Urinary bladder (tissue), 4 donors: ENCODE results near the gene DCAF5. TPM values are rescaled to one million over a fixed set of nuclear protein-coding genes. Genes with fewer than 3 reads are reported as not detected.
"Not testable (repeated sequence)": the region's sequence is repeated elsewhere in the genome, so short reads cannot be mapped to it uniquely, and the experiment has no call there.

ENCODE experiments used
- DNase-seq: peaks from one replicate; pipeline ENCODE4 v3.0.0-alpha.2; 2015; ENCODE audit errors: extremely low spot score
- H3K27ac ChIP-seq: one replicate; pipeline ENCODE4 v1.5.1; 2013; ENCODE audit warnings: low read depth, mild to moderate bottlenecking, moderate library complexity
- H3K36me3 ChIP-seq: one replicate; pipeline ENCODE4 v1.6.1; 2013; ENCODE audit warnings: mild to moderate bottlenecking, moderate library complexity; ENCODE audit not compliant: insufficient read depth
- H3K4me1 ChIP-seq: one replicate; pipeline ENCODE4 v1.6.1; 2013; ENCODE audit warnings: mild to moderate bottlenecking, moderate library complexity; ENCODE audit not compliant: insufficient read depth
- H3K4me3 ChIP-seq: one replicate; pipeline ENCODE4 v1.5.1; 2013; ENCODE audit warnings: low read depth, low read length
- WGBS: extraction: QIAGEN DNeasy Blood & Tissue Kit; methylation state at CpG from one replicate; pipeline ENCODE4 v1.1.7; 2013; 5-methylcytosine and 5-hydroxymethylcytosine counted together
- polyA plus RNA-seq: library from polyadenylated mRNA; stranded (reverse); fragments of 200-250 nt; gene quantifications from one replicate; pipeline ENCODE4 v1.2.3, GENCODE V29; 2013
- total RNA-seq: library from RNA; depleted of rRNA; stranded (reverse); fragments of >200 nt; gene quantifications from one replicate; pipeline ENCODE4 v1.2.3, GENCODE V29; 2014
- donor health status: healthy with polysubstance abuse.
- donor health status: healthy.

Gene DCAF5
- total RNA-seq (28.8 TPM), polyA plus RNA-seq (35.5 TPM)

DNA sequence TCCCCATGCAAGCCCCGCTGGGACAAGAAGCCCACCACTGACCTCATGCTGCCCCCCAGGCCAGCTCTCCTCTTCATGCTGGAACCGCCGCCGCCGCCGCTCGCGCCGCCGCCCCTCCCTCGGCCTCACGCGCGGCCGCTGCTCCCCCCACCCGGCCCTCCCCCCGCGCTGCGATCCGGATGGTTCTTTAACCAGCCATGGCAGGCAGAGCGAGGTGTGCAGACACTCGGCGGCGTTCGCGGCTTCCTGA, at the start of gene DCAF5:
Gene DCAF5, minus strand, starts transcription at position 218 of the 250 bp plus-strand sequence. Its CDS starts 141 bp downstream, at position 77.
- peak within 1 kb of the TSS; percentile 98 for H3K4me3 ChIP-seq
- no peaks in the 10 kb centered on the region for H3K4me1 ChIP-seq
- H3K27ac ChIP-seq, result peak within 1 kb of the TSS; percentile 100
- peak; percentile 84 for DNase-seq
- under 1% methylated on average over 26 of the region's 26 CpGs for WGBS
- no peaks in the 10 kb centered on the region for H3K36me3 ChIP-seq

- Histone ChIP-seq H3K36me3 (no peaks in the 10 kb centered on the region), H3K4me3 (no peak overlapping the region), H3K4me1 (no peaks in the 10 kb centered on the region), H3K27ac (no peak overlapping the region)
- 90% methylated on average over 10 of the region's 10 CpGs for WGBS
- DNase-seq, result no peak
Measured at GRCh38 chr14:69199786-69200185, 46.9 kb upstream of the DCAF5 start.

DNA sequence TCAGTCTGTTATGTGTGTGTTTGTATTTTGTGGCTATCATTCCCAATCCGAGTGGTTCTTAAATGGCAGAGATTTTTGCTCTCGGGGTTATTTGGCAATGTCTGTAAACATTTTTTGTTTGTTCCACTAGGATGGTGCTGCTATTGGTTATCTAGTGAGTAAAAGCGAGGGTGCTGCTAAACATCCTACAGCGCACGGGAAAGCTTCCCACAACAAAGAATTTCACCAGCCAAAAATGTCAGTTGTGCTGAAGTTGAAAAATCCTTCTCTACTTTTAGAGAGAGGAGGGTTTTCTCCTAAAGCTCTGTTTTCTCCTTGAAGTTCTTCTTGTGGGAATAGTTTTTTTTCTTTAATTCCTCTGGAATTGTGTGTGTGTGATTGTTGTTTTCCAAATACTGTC, 40.8 kb upstream of the DCAF5 start:
- Histone ChIP-seq H3K4me1 (no peaks in the 10 kb centered on the region), H3K27ac (no peak overlapping the region), H3K36me3 (no peaks in the 10 kb centered on the region), H3K4me3 (no peak overlapping the region)
- DNase-seq, result no peak
- WGBS, result 86% methylated on average over 5 of the region's 5 CpGs

DNA sequence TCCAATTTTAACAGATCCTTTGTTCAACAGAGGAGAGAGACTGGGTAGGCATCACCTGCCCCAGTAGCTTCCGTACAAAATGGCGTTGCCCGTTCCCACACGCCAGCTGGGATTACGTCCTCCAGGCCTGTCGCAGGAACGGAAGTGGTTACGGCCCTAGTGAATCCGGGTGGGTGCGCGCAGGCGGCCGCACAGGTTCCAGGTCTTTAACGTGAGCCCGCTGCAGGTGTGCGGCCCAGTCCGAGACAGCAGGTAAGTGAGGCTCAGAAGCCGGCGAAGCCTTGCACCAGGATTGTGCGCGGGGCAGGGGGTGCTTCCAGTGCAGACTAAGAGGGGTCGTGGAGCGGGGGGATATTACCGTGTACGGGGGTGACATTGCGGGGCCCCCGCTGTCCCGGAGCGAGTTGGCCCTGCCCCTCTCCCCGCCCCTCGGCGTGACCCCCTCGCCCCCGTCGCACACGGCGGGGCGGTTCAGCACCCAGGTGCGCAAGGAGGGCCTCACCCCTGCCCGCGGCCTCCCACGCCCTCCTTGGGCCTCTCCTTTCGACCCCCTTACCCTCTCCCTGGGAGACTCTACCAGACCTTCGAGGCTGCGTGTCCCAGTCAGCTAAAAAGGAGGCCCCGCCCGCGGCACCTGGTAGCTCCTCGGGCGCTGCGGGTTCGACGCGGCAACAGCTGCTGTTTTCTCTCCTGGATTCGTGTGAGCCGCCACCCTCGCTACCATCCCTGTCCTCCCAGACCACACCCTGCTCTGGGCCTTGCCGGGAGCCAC, 38.6 kb upstream of the DCAF5 start, which contains the start of gene EXD2:
Gene EXD2, plus strand, starts transcription at position 159 of the 772 bp plus-strand sequence. CDS start 17,973 bp downstream, outside the sequence.
- H3K36me3 ChIP-seq, result no peaks in the 10 kb centered on the region
- under 1% methylated on average over 58 of the region's 58 CpGs for WGBS
- no peaks in the 10 kb centered on the region for H3K4me1 ChIP-seq
- H3K27ac ChIP-seq, result peak within 1 kb of the TSS; percentile 75
- peak; percentile 84 for DNase-seq
- H3K4me3 ChIP-seq, result peak within 1 kb of the TSS; percentile 90

DNA sequence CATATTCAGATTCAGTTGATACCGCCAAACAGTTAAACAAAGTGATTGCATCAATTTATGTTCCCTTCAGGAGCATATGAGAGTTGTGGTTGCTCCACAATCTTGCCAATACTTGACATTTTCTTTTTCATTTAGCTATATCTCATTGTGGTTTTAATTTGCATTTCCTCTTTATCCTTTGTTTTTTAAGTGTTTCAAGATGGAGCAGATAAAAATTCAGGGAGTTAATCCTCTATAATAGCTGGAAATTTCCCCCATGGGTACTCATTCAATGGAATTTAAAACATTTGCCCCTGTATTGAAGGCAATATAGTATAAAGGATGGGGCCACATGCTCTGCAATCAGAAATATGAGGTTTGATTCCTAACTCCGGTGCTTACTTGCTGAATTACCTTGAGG, 37.3 kb upstream of the DCAF5 start:
- no peak overlapping the region for H3K27ac ChIP-seq
- H3K36me3 ChIP-seq, result no peaks in the 10 kb centered on the region
- no peaks in the 10 kb centered on the region for H3K4me1 ChIP-seq
- 91% methylated on average over 2 of the region's 2 CpGs for WGBS
- DNase-seq, result no peak
- H3K4me3 ChIP-seq, result no peak overlapping the region

DNA sequence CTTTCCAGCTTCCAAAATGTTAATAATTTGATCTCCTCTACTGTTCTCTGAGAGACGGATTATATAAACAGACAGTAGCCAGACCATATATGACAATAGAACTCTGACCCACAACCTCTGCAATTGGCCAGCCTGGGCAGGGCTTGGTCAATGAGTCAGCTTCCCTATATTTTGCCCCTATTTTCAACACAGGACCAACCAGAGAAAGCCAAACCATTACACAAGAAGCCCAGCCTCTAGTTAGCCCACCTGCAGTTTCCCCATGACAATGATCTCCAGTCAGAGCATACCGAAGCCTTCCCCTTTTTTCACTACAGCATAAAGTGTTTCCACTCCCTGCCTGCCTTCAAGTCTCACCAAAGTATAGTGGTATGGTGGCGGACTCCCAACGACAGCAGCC, 30.8 kb upstream of the DCAF5 start:
- H3K4me1 ChIP-seq, result no peaks in the 10 kb centered on the region
- 53% methylated on average over 4 of the region's 4 CpGs for WGBS
- H3K27ac ChIP-seq, result no peak overlapping the region
- H3K36me3 ChIP-seq, result no peaks in the 10 kb centered on the region
- DNase-seq, result no peak
- H3K4me3 ChIP-seq, result no peak overlapping the region

- not testable (repeated sequence) for H3K4me1 ChIP-seq, H3K27ac ChIP-seq, DNase-seq, H3K36me3 ChIP-seq, H3K4me3 ChIP-seq
- WGBS, result 98% methylated on average over 1 of the region's 1 CpG
Measured at GRCh38 chr14:69182580-69182979, 29.7 kb upstream of the DCAF5 start.

DNA sequence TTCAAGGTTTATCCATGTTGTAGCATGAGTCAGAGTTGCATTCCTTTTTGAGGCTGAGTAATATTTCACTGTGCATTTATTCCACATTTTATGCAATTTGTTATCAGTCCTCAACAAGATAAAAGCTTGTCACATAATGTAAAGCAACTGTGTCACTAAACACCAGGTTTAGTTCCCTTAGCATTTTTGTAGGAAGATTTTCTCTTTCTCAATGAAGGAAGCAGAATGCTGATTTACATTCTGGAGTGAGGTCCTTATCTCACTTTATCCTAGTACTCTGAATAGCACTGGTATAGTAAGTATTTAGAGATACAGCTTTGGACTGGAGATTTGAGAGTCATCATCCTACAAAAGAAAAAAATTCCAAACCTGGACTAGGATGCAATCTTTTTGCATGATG, 28.6 kb upstream of the DCAF5 start:
- no peak overlapping the region for H3K4me3 ChIP-seq
- no peaks in the 10 kb centered on the region for H3K4me1 ChIP-seq
- DNase-seq, result no peak
- no peaks in the 10 kb centered on the region for H3K36me3 ChIP-seq
- no peak overlapping the region for H3K27ac ChIP-seq

- no peak for DNase-seq
- Histone ChIP-seq H3K4me1 (no peaks in the 10 kb centered on the region), H3K27ac (no peak overlapping the region), H3K36me3 (no peaks in the 10 kb centered on the region), H3K4me3 (no peak overlapping the region)
Measured at GRCh38 chr14:69175130-69175529, 22.2 kb upstream of the DCAF5 start.

DNA sequence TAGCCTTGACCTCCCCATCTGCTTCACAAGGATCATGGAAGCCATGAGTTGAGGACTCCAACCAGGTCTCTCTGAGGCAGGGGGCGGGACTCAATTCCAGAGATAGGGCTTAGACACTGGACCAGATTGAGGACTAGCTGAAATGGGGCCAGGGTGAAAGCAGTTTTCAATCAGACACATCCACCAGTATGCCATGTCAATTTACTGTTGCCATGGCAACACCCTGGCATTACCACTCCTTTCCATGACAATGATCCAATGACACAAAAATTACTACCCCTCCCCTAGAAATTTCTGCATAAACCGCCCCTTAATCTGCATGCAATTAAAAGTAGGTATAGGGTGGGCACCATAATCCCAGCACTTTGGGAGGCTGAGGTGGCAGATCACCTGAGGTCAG, 18.6 kb upstream of the DCAF5 start:
- Histone ChIP-seq H3K4me3 (no peak overlapping the region), H3K27ac (no peak overlapping the region), H3K4me1 (no peaks in the 10 kb centered on the region), H3K36me3 (no peaks in the 10 kb centered on the region)
- no peak for DNase-seq
- 85% methylated on average over 2 of the region's 2 CpGs for WGBS

DNA sequence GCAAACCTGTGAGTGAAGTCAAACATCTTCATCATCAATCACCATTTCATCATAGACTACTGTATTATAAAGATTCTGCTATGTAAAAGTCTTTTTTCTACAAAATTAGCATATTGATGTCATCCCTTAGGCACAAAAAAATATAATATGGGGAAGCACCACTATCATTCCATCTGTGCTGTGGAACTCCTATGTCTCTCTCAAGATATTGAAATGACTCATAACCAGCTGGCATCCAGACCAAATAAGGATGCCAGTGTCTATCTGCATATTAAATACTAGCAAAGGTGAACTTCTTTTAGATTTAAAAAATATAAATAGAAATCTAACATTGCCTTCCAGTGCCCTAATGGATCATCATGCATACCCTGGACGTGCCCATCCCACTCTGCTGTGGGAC, 17.9 kb upstream of the DCAF5 start:
- 96% methylated on average over 1 of the region's 1 CpG for WGBS
- H3K36me3 ChIP-seq, result no peaks in the 10 kb centered on the region
- H3K27ac ChIP-seq, result no peak overlapping the region
- DNase-seq, result no peak
- no peaks in the 10 kb centered on the region for H3K4me1 ChIP-seq
- H3K4me3 ChIP-seq, result no peak overlapping the region

DNA sequence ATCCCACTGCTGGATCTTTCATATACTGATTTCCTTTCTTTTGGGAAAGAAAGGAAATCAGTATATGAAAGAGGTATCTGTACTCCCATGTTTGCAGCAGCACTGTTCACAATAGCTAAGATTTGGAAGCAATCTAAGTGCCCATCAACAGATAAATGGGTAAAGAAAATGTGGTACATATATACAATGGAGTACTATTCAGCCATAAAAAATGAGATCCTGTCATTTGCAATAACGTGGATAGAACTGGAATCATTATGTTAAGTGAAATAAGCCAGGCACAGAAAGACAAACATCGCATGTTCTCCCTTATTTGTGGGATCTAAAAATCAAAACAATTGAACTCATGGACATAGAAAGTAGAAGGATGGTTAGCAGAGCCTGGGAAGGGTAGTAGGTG, 12.9 kb upstream of the DCAF5 start:
- not testable (repeated sequence) for H3K4me3 ChIP-seq, H3K36me3 ChIP-seq, H3K4me1 ChIP-seq, DNase-seq, H3K27ac ChIP-seq
- WGBS, result 83% methylated on average over 2 of the region's 2 CpGs

DNA sequence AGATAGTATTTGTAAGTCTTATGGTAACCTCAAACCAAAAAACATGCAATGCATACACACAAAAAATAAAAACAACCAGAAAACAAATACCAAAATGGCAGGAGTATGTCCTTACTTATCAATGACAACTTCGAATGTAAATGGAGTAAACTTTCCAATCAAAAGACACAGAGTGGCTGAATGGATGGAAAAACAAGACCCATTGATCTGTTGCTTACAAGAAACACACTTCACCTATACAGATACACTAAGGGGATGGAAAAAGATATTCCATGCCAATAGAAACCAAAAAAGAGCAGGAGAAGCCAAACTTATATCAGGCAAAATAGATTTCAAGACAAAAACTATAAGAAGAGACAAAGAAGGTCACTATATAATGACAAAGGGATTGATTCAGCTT, 8.7 kb upstream of the DCAF5 start:
- H3K36me3 ChIP-seq, result no peaks in the 10 kb centered on the region
- WGBS, result 78% methylated on average over 1 of the region's 1 CpG
- no peak overlapping the region for H3K4me3 ChIP-seq
- H3K4me1 ChIP-seq, result no peaks in the 10 kb centered on the region
- H3K27ac ChIP-seq, result no peak overlapping the region
- DNase-seq, result no peak

- no peak for DNase-seq
- H3K36me3 ChIP-seq, result no peaks in the 10 kb centered on the region
- H3K27ac ChIP-seq, result no peak overlapping the region
- H3K4me1 ChIP-seq, result no peaks in the 10 kb centered on the region
- no peak overlapping the region for H3K4me3 ChIP-seq
Measured at GRCh38 chr14:69156224-69156623, 3.3 kb upstream of the DCAF5 start.

DNA sequence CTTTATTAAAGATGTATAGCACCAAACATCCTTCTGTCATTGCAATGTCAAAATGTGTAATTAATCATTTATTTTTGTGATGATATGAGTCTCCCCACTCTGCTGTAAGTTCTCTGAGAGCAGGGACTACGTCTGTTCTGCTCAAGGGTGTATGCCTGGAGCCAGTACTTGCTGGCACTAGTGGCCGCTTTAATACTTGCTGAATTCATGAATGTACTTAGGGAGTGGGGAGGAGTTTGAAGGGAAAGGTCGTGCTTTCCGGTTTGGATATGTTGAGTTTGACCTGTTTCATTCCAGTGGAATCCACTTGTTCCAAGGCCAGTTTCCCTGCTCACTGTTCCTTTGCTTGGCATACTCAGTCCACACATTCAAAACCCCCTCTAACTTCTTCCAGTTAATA, 1.9 kb upstream of the DCAF5 start:
- DNase-seq, result no peak
- H3K27ac ChIP-seq, result no peak overlapping the region
- H3K4me1 ChIP-seq, result no peaks in the 10 kb centered on the region
- H3K36me3 ChIP-seq, result no peaks in the 10 kb centered on the region
- 42% methylated on average over 4 of the region's 4 CpGs for WGBS
- H3K4me3 ChIP-seq, result no peak overlapping the region
